H9 (cell line): ENCODE results near the gene PLXNA4. TPM values are rescaled to one million over a fixed set of nuclear protein-coding genes. Genes with fewer than 3 reads are reported as not detected.

Experiments used
- DNase-seq: peaks from one replicate; pipeline ENCODE4 v3.0.0-alpha.2; 2017
- H2AFZ ChIP-seq: one replicate; pipeline ENCODE4 v1.6.1; 2013; ENCODE audit warnings: mild to moderate bottlenecking, low read length, control low read depth, moderate library complexity
- H2AK5ac ChIP-seq: 2 replicates; pipeline ENCODE4 v1.6.1; 2013; ENCODE audit warnings: low read length, control low read depth, mixed read lengths; ENCODE audit not compliant: insufficient read length
- H2BK120ac ChIP-seq: one replicate; pipeline ENCODE4 v1.6.1; 2013; ENCODE audit warnings: low read depth, mild to moderate bottlenecking, low read length, control low read depth, inconsistent platforms; ENCODE audit not compliant: poor library complexity, severe bottlenecking
- H2BK12ac ChIP-seq: 2 replicates; pipeline ENCODE4 v1.6.1; 2013; ENCODE audit warnings: low read length, control low read depth, mixed read lengths, low read depth; ENCODE audit not compliant: insufficient read length
- H2BK15ac ChIP-seq: 2 replicates; pipeline ENCODE4 v1.6.1; 2013; ENCODE audit warnings: low read depth, low read length, control low read depth
- H2BK20ac ChIP-seq: one replicate; pipeline ENCODE4 v1.6.1; 2013; ENCODE audit warnings: low read depth, mild to moderate bottlenecking, low read length, control low read depth, inconsistent platforms; ENCODE audit not compliant: poor library complexity, severe bottlenecking
- H2BK5ac ChIP-seq: 2 replicates; pipeline ENCODE4 v1.6.1; 2013; ENCODE audit warnings: low read length, control low read depth, mixed read lengths; ENCODE audit not compliant: insufficient read length
- H3K14ac ChIP-seq: 2 replicates; pipeline ENCODE4 v1.6.1; 2013; ENCODE audit warnings: low read length, control low read depth; ENCODE audit not compliant: insufficient read depth
- H3K18ac ChIP-seq: 2 replicates; pipeline ENCODE4 v1.6.1; 2013; ENCODE audit warnings: low read depth, mild to moderate bottlenecking, mixed read lengths, low read length, control low read depth; ENCODE audit not compliant: insufficient read length
- H3K23ac ChIP-seq: 2 replicates; pipeline ENCODE4 v1.6.1; 2013; ENCODE audit warnings: low read length, control low read depth, mixed read lengths, low read depth; ENCODE audit not compliant: insufficient read length
- H3K23me2 ChIP-seq: 2 replicates; pipeline ENCODE4 v1.6.1; 2013; ENCODE audit warnings: low read depth, mild to moderate bottlenecking, mixed read lengths, low read length, control low read depth; ENCODE audit not compliant: insufficient read length, poor library complexity, severe bottlenecking
- H3K27ac ChIP-seq: 2 replicates; pipeline ENCODE4 v1.5.1; 2013; ENCODE audit warnings: low read length, control low read depth, mixed read lengths, low read depth; ENCODE audit not compliant: insufficient read length
- H3K27me3 ChIP-seq: 2 replicates; pipeline ENCODE4 v1.6.1; 2013; ENCODE audit warnings: low read length, control low read depth, inconsistent platforms; ENCODE audit not compliant: insufficient read depth
- H3K4ac ChIP-seq: 2 replicates; pipeline ENCODE4 v1.6.1; 2013; ENCODE audit warnings: low read depth, mild to moderate bottlenecking, control low read depth, inconsistent platforms, low read length, moderate library complexity
- H3K4me1 ChIP-seq: 2 replicates; pipeline ENCODE4 v1.6.1; 2013; ENCODE audit warnings: low read length, control low read depth, inconsistent platforms; ENCODE audit not compliant: insufficient read depth
- H3K4me2 ChIP-seq: 2 replicates; pipeline ENCODE4 v1.6.1; 2013; ENCODE audit warnings: low read length, control low read depth, mixed read lengths; ENCODE audit not compliant: insufficient read length, insufficient read depth
- H3K56ac ChIP-seq: 2 replicates; pipeline ENCODE4 v1.6.1; 2013; ENCODE audit warnings: low read depth, mild to moderate bottlenecking, mixed read lengths, low read length, control low read depth; ENCODE audit not compliant: insufficient read length
- H3K79me1 ChIP-seq: 2 replicates; pipeline ENCODE4 v1.6.1; 2013; ENCODE audit warnings: low read depth, mild to moderate bottlenecking, moderate library complexity, low read length, control low read depth, inconsistent platforms; ENCODE audit not compliant: insufficient read depth, poor library complexity, severe bottlenecking
- H3K79me2 ChIP-seq: 2 replicates; pipeline ENCODE4 v1.6.1; 2013; ENCODE audit warnings: low read length, control low read depth, inconsistent platforms; ENCODE audit not compliant: insufficient read depth
- H3K9ac ChIP-seq: 2 replicates; pipeline ENCODE4 v1.6.1; 2013; ENCODE audit warnings: low read length, control low read depth, mixed read lengths; ENCODE audit not compliant: insufficient read length; ENCODE audit errors: extremely low read depth
- H3K9me3 ChIP-seq: one replicate; pipeline ENCODE4 v1.6.1; 2013; ENCODE audit warnings: low read depth, low read length, inconsistent platforms; ENCODE audit not compliant: control insufficient read depth
- H3T11ph ChIP-seq: one replicate; pipeline ENCODE4 v1.6.1; 2013; ENCODE audit warnings: mild to moderate bottlenecking, low read length, control low read depth, inconsistent platforms
- H4K20me1 ChIP-seq: one replicate; pipeline ENCODE4 v1.6.1; 2013; ENCODE audit not compliant: control insufficient read depth, insufficient read length, insufficient read depth
- H4K5ac ChIP-seq: 2 replicates; pipeline ENCODE4 v1.6.1; 2013; ENCODE audit warnings: low read depth, mild to moderate bottlenecking, mixed read lengths, low read length, control low read depth; ENCODE audit not compliant: insufficient read length
- H4K8ac ChIP-seq: replicated peaks from 2 replicates; pipeline ENCODE4 v1.6.1; 2013; ENCODE audit warnings: low read length, control low read depth, mixed read lengths, low read depth; ENCODE audit not compliant: insufficient read length
- H4K91ac ChIP-seq: 2 replicates; pipeline ENCODE4 v1.6.1; 2013; ENCODE audit warnings: low read depth, mild to moderate bottlenecking, moderate library complexity, mixed read lengths, low read length, control low read depth; ENCODE audit not compliant: insufficient read length
- H3K27ac Mint-ChIP-seq, 3 experiments: 2 replicates in 2 of 3; 3 replicates in 1 of 3; pipeline ENCODE4 v1.8.0; 2020 to 2021; ENCODE audit warnings: mixed read lengths in 3 of 3, mild to moderate bottlenecking in 1 of 3, moderate library complexity in 1 of 3
- H3K27me3 Mint-ChIP-seq: 2 replicates; pipeline ENCODE4 v1.8.0; 2021; ENCODE audit warnings: low read depth, mild to moderate bottlenecking, moderate library complexity, mixed read lengths
- H3K36me3 Mint-ChIP-seq, 3 experiments: 2 replicates in 2 of 3; 3 replicates in 1 of 3; pipeline ENCODE4 v1.8.0; 2020 to 2021; ENCODE audit warnings: low read depth in 3 of 3, mixed read lengths in 3 of 3; ENCODE audit not compliant: insufficient read depth in 1 of 3
- H3K4me1 Mint-ChIP-seq, 2 experiments: 2 replicates each; pipeline ENCODE4 v1.8.0; 2020; ENCODE audit warnings: mixed read lengths in 2 of 2
- H3K4me3 Mint-ChIP-seq, 2 experiments: 2 replicates in 1 of 2; 3 replicates in 1 of 2; pipeline ENCODE4 v1.8.0; 2020 to 2021; ENCODE audit warnings: mild to moderate bottlenecking in 2 of 2, mixed read lengths in 2 of 2, moderate library complexity in 1 of 2
- H3K9me3 Mint-ChIP-seq, 2 experiments: 2 replicates in 1 of 2; 3 replicates in 1 of 2; pipeline ENCODE4 v1.8.0; 2020; ENCODE audit warnings: mild to moderate bottlenecking in 2 of 2, mixed read lengths in 2 of 2, moderate library complexity in 1 of 2
- WGBS: extraction: QIAGEN DNeasy Blood & Tissue Kit; methylation state at CpG from one replicate; pipeline ENCODE4 v1.1.7; 2013; ENCODE audit warnings: missing lambda C conversion rate, low lambda C conversion rate, mixed read lengths; ENCODE audit not compliant: insufficient read length; ENCODE audit errors: extremely low coverage; 5-methylcytosine and 5-hydroxymethylcytosine counted together
- total RNA-seq: library from RNA; stranded (reverse); gene quantifications from 2 replicates; pipeline ENCODE4 v1.2.1, GENCODE V29; 2021
- TF ChIP-seq, protein P1 (sequence below): fragments of 200-600 bp; sonication (generic); conservative IDR thresholded peaks from 3 replicates; pipeline ENCODE4 v1.8.0; 2021; ENCODE audit warnings: antibody characterized with exemption, mild to moderate bottlenecking

The PLXNA4 gene
- total RNA-seq, 1 experiment from 2014 or later = 0.35 TPM

DNA sequence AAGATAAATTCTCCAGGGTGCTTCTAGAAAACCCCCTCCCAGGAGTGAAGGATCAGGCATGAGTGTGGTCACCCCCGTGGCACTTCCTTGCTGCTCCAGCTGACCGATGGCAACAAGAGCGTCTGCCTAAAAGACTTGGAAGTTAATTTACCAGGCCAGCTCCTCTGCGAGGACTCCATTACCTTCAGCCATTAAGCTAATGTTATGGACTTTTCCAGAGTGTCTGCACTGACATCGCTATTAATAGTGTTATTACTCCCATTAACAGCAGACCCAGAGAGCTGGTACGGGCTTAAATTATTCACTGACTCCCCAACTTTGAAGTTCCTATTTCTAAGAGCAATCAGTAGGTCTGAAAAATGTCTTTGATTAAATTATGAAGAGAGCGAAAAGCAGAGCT is 345.8 kb downstream of the PLXNA4 start:
- Histone ChIP-seq H3K4ac (no peak overlapping the region), H3K79me1 (no peaks in the 10 kb centered on the region), H4K8ac (no peak overlapping the region), H2AK5ac (no peak overlapping the region), H4K20me1 (no peaks in the 10 kb centered on the region), H3K18ac (no peak overlapping the region), H4K91ac (no peak overlapping the region), H3K27ac (no peak overlapping the region), H2AFZ (no peak overlapping the region), H3K4me2 (no peak overlapping the region), H2BK20ac (no peak overlapping the region), H3K14ac (no peak overlapping the region), H3K23ac (no peak overlapping the region), H3K4me1 (peaks cover 6% of the 10 kb centered on the region; the same call in 1 of the 2 replicates), H3K9ac (no peak overlapping the region), H3K9me3 (no peaks in the 10 kb centered on the region), H4K5ac (no peak overlapping the region), H3K27me3 (no peaks in the 10 kb centered on the region), H2BK15ac (no peak overlapping the region), H3K79me2 (no peaks in the 10 kb centered on the region), H2BK12ac (no peak overlapping the region), H3T11ph (no peak overlapping the region), H3K23me2 (no peaks in the 10 kb centered on the region), H2BK5ac (no peak overlapping the region), H2BK120ac (no peak overlapping the region), H3K56ac (no peak overlapping the region)
- no peak for DNase-seq
- WGBS = no CpG with 5 or more reads among the region's 7 CpGs
- no peaks in the 10 kb centered on the region; a peak in 2 of 5 replicates for H3K9me3 Mint-ChIP-seq
- H3K27me3 Mint-ChIP-seq = peaks cover 22% of the 10 kb centered on the region
- H3K4me1 Mint-ChIP-seq = peaks cover 39 to 48% of the 10 kb centered on the region in 2 experiments
- no peak overlapping the region for H3K4me3 Mint-ChIP-seq
- H3K36me3 Mint-ChIP-seq = no peaks in the 10 kb centered on the region; a peak in 2 of 7 replicates
- H3K27ac Mint-ChIP-seq = peak overlapping the region in 1 of 3 experiments; percentile 15; a peak in 1 of 7 replicates
- TF ChIP-seq, protein P1, sequence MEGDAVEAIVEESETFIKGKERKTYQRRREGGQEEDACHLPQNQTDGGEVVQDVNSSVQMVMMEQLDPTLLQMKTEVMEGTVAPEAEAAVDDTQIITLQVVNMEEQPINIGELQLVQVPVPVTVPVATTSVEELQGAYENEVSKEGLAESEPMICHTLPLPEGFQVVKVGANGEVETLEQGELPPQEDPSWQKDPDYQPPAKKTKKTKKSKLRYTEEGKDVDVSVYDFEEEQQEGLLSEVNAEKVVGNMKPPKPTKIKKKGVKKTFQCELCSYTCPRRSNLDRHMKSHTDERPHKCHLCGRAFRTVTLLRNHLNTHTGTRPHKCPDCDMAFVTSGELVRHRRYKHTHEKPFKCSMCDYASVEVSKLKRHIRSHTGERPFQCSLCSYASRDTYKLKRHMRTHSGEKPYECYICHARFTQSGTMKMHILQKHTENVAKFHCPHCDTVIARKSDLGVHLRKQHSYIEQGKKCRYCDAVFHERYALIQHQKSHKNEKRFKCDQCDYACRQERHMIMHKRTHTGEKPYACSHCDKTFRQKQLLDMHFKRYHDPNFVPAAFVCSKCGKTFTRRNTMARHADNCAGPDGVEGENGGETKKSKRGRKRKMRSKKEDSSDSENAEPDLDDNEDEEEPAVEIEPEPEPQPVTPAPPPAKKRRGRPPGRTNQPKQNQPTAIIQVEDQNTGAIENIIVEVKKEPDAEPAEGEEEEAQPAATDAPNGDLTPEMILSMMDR = no peak
